SKM-1 treated with dmso at 0.1 percent for 144 hours (cell line): ENCODE data around the gene SOX6.

ENCODE experiments used
- DNase-seq: peaks from one replicate; lab custom pipeline; 2025; ENCODE audit not compliant: unreplicated experiment; lab: John Stamatoyannopoulos, UW

Gene SOX6

DNA sequence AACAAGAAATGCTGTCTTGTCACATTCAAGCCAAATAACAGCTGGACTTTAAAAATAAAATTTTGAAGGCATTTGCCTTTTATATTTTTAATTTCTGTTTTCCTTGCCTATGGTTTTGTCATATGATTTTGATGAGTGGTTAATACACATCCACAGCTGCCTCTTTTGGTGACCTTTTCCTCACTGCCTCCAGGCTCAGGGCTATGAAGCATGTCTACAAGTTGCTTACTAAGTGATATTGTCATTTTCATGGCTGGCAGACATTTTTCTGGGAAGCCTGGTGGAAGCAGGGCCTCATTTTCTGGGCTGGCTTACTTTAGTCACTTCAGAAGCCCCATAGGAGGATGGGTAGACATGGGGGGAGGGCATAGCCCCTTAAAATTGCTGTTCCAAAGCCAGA is 344.9 kb downstream of the SOX6 start:
- no peak for DNase-seq

DNA sequence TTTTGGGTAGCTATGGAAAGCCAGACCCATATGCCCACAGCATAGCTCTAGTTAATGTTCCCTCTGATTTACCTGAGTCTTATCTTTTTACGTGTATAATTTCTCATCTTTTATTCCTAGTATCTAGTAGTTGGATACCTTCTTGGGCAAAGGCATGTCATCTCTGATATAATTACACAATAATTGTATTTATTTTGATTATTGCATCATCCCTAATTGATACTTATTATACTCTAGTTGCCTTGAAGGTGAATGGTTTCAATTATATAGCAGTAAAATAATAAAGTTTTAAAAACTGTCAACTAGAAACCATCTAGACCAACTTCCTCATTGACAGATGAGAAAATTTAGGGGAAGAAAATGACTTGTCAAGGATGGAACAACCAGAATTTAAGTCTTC is 347.3 kb downstream of the SOX6 start:
- no peak for DNase-seq

DNA sequence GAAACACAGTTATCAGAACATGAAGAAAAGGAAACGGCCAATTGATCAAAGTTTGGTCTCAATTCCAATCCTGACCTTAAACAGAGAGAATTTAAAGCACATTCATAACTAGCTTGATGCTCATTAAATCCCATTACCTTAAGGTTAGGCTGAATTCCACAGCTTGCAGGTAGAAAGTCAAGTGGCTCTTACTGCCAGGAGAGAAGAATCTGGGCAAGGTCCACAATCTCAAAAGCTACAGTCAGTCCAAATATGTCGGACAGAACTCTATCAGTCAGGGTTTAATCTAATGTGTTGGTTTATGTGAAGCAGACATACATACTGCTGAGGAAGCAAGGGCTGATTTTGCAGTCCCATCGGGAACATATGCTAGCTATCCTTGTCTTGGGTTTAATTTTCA is 348.8 kb downstream of the SOX6 start:
- DNase-seq = no peak

DNA sequence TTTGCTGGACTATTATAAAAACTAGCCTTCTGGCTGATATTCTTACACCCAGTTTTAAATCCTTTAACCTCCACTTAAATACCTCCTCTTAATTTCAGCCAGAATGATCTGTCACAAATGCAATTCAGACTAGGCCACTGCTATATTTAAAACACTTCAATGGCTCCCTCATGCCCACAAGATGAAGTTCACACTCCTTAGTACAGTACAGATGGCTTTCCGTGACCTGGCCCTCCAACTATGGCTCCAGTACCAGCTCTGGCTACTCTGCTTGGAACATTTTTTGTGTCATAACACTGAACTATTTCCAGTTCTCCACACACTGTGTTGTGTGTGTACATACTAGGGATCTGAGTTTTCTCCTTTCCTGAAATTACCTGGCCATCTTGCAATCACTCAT is 353.4 kb downstream of the SOX6 start:
- no peak for DNase-seq

DNA sequence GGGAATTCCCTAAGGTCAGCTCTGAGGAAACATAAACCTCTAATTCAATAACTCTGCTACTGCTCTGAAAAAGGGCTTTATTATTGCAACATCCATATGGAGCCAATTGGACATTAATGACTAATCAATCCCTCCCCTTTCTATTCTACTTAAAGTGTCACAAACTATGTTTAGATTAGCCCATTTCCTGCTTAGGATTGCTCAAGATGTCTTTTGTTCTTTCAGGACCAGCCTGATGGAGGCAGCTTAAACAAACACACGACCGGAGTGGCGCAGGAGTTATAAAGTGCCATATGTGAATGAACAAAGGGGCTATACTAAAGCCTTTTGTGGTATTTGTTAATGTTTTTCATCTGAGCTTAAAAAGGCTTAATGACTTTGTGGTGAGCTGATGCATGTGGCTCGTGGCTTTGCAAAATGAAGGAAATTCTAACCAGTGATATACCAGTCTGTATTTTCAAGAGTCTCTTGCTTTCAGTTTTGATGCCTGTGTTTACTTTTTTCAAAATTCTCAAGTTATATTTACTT is 354.4 kb downstream of the SOX6 start:
- DNase-seq = peak; percentile 36

DNA sequence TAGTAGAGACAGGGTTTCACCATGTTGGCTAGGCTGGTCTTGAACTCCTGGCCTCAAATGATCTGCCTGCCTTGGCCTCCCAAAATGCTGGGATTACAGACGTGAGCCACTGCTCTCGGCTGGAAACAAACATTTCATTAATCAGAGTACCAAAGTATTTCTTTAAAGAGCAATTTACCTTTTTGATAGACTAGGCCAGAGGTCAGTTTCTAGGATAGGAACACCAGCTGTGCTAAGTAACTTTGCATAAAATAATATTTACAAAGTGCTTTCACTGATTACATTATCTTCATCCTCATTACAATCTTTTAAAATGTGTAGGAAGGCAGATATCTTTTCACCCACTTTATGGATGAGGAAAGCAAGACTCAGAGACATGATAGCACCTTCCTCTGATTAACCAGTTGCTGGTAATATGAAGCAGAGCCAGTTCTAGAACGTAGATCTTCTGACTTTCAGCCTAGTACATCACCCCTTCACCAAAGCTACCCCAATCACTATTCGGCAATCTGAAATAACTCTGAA is 355.2 kb downstream of the SOX6 start:
- DNase-seq = no peak

DNA sequence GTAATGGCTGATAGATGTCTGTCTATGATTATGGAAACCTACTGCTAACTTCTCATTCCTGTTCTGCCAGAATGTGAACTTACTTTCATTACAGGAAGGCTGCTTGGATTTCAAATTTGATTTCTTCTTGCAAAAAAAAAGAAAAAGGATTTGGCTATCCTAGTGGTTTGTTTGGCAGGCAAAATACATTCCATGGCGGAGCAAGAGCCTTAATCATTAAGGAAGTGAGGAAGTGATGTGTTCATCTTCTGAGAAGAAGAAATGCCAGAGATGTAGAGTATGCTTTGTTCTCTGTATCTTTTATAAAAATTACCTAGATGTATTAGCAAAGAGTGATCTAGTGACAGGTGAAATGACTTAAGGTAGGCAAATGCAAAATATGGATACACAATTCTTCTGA is 356.3 kb downstream of the SOX6 start:
- DNase-seq = no peak

DNA sequence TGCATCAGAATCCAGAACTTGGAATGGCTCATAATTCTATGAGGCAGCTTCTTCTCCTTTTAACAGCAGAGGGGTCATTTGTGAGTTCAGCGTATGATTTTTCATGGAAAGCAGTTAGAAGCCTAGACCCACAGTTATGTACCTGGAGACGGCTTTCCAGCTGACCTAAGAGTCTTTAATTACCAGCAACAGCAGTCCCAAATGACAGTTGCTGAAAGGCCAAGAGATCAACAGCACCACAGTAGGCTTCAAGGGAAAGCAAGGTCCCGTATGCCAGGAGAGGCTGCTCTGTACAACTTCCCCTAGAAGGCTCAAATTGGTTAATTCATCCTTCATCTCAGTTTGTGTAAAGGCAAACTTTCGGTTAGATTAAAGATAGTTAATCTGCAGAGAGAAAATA is 363.0 kb downstream of the SOX6 start:
- no peak for DNase-seq

DNA sequence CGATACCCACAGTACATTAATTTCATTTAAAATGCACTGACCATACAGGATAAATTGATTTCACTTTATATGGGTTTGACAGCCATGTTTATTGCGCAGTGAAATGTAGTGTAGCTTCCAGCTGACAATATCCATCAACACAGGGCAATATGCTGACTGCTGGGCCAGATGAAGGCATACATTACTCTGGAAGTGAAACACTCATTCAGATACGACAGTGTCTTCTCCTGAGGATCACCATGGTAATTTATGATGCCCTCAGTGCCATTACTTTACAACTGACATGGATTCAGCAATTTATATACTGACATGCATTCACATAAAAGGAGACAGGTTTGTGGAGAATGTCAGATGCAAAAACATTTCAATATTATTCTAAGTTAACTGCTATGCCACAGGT is 365.1 kb downstream of the SOX6 start:
- DNase-seq = no peak

DNA sequence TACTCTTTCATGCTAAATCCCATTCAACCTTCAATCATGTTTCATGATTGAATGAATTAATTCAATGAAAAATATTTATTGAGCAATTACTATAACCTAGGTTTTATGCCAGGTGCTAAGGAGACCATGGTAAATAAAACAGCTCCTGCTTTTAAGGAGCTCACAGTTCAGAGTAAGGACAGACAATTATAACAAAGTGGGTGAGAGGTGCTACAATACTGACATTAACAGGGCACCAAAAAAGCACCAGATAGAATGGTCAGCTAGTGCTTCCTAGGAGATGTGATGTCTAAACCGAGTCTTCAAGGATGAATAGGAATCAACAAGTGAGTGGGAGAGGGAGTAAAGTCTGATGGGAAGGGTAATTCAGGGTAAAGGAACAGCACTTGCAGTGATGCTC is 366.7 kb downstream of the SOX6 start:
- no peak for DNase-seq

DNA sequence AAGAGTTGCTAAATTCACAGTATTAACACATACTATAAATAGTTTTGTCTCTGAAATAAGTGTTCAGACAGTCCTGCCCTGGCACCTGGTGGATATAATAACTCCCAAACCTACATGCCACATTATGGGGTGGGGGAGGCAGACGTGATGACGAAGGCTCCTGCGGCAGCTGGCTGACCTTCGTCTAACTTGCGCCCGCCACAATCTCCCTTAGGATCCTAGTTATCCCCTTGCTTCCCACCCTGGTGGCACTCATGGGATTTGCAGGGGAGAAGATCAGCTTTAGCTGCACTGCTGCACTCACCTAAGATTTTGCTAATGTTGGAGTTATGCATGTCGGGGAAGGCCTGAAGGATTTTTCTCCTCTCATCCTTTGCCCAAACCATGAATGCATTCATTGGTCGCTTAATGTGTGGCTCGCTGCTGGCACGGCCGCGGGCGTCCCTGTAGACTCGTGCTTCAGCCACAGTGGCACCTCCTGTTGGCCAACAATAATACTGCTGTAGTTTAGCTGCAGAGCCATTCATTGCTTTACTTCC is 367.6 kb downstream of the SOX6 start:
- DNase-seq = no peak

DNA sequence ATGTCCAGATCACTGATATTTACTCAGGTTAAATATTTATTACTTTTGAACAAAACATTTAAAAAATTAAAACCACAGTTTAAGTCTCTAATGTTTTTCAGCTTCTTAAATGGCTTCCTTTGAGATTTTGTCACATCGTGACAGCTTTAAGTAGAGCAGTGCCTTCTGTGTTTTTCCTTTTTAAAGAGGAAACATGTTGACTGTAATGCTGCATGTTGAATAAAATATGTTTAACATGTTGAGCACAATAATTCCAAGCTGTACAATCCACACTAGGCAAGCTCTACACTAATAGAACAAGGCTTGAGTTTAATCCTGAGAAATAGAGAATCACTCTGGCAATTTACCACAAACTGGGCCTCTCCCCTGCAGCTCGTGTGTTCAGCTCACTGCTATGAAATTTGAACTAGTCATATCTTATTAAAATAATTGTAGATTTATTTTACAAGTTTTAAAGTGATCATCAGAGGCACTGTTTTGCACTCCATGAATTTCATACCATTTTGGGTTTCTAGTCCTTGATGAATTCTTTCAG is 368.3 kb downstream of the SOX6 start:
- DNase-seq = no peak

DNA sequence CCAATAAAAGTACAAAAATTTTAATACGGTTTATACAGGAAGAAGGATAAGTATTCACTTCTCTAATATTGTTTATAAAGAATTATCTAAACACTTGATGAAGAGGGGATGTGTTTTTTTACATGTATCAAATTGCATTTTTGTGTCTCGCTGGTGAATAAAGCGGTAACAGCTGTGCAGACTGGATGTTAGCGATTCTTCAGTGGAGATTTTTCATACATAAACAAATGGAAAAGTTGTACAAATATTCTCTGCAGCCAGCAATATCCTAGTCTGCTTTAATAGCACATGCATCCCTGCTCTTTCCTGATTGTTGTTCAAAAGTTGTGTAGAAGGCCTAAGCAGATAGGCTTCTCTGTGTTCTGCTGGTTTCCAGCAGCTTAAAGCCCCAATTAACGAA is 369.3 kb downstream of the SOX6 start:
- DNase-seq = no peak

DNA sequence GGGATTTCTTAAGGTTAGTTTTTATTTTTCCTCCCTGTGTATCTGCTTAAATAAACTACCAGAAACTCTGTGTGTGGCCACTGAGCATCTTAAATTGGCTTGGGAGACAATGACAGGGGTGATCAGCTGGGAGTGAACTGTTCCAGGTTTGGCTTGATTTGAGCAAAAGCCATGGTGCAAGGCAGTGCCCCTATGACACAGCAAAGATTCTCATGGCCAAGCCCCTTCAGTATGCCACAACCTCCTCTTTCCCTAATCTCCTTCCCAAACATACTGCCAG is 370.5 kb downstream of the SOX6 start:
- DNase-seq = no peak

DNA sequence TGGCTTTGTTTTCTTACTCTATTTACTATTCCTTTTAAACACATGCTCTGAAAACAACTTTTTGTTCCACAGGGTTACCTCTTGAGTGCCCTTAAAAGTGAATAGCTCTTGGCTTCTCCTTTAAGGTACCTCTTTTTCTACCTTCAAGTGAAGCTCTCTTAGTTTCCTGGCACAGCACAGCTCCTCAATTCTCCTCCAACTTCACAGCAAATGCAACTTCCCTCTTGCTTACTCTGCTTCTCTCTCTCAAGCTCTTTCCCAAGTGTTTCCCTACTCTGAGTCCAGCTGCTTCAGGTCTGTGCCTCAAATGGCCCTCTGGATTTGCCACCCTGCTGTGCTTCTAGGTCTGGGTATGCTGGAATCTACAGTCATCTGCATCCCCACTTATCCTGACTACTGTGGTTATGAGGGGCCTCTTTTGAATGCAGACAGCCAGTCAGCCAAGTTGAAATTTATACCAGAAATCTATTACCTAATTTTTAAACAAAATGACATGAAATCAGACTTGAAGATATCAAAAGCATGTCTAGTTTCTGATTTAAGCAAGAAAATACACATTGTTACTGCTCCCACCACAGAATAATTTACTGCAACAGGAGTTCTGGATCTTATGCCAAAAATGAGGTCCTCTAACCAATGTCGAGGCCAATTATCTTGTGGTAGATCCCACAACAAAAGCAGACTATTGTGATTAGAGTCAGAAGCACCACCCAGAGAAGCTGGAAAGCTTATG is 371.1 kb downstream of the SOX6 start:
- no peak for DNase-seq

DNA sequence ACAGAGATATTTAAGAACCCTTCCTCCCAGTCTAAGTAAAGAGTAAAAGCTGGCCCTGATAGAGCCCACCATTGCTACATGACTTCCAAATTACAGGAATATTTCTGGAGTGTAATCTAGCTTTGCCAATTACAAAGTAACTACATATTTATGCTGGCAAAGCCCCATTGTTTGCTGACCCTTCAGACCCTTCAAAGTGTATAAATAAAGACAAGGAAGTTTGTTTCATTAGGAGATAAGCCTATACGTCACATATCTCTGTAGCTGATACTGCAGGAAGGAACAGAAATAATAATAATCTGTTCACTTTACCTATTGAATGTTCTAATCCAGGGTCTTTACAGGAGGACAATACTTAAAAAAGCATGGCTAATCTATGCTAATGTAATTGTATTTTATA is 375.1 kb downstream of the SOX6 start:
- no peak for DNase-seq

DNA sequence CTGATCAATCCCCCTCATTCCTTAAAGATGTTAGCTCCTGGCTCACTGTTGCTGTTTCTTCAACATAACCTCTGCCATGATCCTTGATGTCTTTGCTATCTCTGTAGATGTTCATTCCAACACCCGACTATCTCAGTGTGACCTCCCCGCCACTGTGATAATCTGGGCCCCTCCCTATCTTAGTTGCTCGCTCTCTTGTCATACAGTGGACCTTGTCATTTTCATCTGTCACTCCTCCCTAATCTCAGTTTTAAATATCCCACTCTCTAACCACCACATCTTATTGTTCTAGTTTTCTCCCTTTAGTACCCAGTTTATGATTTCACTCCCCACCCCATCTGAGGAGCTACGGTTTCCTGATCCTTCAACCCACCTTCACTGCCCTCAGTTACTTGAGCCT is 379.2 kb downstream of the SOX6 start:
- no peak for DNase-seq

DNA sequence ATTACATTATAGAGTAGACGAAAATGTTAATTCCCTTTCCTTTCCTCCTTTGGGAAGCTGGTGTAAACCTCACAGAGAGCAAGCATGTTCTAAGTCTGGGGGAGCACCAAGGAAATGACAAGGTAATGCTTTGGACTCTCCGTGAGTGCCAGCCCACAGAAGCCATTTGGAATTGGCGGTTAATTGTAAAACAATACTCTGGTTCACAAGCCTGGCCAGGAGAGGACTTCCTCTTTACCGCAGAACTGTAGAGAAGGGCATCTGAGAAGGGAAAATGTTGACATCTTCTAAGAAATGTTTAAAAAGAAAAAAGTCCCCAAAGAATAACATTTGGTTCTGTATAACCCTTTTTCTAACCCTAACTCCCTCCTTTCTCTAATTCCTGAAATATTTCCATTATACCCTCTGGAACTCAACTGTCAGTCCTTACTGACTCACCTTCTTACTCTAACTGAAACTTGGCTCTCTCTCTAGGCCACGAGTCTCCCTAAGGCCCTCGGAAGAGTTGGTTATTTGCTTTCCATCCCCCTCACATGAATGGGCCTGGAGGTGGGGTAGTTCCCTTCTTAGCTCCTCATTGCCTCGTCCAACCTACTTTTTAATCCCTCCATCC is 379.8 kb downstream of the SOX6 start:
- no peak for DNase-seq

DNA sequence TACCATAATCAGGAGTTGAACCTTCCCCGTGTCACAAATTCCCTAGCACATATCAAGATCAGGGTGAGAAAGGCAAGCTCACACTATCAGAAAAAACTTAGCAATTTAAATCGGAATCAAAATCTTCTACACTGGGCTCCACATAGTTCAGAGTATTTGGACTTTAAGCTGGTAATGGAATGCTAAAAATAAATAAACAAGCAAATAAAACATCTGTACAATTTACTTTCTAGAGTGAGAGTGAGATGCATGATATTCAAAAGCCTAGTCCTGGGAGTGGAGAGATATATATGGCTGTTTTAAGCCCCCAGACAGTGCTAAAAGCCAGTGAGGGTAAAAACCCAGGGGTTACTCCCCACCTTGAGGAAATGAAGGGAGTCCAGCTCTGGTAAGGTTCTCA is 380.6 kb downstream of the SOX6 start:
- DNase-seq = no peak

DNA sequence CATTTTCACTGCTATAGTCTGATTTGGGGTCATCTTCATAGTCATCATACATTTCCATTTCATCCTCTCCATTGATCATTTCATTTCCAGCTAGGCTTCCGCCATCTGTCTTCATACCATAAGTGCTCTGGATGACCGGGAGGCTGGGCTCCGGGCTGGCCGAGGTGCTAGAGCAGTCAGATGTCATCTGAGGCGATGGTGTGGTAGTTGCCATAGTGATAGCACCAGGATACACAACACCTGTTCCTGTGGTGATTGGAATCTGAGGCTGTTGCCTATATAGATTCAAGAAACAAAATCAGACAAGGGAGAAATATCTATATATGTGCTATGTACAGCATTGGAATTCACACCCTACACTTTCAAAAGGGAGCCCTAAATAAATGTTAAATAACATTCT is 383.5 kb downstream of the SOX6 start:
- DNase-seq = no peak

DNA sequence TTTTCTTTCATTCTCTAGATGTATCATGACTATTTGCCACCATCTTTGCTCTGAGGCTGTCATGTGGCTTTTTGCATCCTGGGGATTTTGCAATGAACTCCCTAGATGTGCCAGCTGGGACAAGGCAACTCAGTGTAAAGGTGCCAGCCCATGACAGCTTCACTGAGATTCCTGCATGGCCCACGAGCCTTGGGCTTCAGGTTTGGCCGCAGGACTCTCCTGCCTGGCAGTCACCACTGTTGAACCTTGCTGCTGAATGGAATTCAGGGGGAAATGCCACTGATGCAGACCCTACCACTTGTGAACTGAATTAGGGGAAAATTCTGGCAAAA is 385.2 kb downstream of the SOX6 start:
- no peak for DNase-seq

DNA sequence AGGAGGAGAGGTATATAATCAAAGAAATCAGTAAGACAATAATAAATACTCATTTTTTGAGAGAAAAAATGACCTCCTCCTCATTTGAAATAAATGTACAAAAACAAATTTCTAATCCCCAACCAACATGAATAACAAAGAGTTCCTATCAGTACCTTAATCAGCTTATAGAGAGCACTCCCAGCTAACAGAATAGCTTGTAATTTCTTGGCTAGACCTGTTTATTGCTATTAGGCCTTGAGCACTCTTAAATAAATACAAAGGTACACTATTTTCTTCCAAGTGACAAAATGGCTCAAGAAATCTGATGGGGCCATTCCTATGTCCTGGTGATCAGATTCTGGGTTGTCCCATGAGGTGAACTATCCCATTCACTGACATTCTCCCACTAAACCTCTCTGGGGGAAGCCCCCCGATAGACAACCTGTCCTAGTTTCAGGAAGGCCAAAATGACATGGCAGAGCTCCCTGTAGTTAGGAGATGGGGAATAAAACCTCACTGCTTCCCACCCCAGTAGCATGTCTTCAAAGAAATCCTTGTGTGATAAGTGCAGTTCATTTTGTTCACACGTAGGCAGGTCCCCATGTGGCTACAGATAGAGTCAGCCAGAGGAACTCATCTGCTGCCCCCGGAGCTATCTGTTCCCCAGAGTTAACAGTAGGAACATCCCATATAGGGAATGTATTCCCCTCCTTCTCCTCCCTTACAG is 385.7 kb downstream of the SOX6 start:
- no peak for DNase-seq
